OCI-LY7 (cell line): ENCODE measurements around the gene MBL2.

Experiments used
- EZH2phosphoT487 ChIP-seq: fragments of 200-600 bp; sonication (generic); IDR thresholded peaks from 2 replicates; pipeline ENCODE4 v1.6.1; 2018; ENCODE audit warnings: low read depth, borderline replicate concordance, mild to moderate bottlenecking, mixed run types, antibody characterized with exemption, low read length, moderate library complexity, mixed read lengths
- TF ChIP-seq, protein P1 (sequence below): fragments of 200-600 bp; sonication (generic); conservative IDR thresholded peaks from 2 replicates; pipeline ENCODE4 v1.5.1; 2014; ENCODE audit warnings: mild to moderate bottlenecking, antibody characterized with exemption, low read length, moderate library complexity, mixed read lengths

DNA sequence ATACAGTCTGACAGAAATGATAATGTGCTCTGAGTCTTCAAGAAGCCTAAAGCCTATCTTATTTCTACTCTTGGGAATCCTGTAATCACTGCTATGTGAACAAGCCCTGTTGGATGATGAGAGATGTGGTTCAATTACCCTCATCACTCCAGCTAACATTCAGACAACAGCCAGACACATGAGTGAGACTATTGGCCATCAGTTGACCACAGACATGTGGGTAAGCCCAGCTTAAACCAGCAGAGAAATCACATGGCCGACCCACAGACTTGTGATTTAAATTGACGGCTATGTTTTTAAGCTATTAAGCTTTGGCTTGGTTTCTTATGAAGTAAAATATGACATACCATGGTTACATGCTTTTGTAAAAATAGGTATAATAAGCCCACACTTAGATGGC, 2.6 kb downstream of the MBL2 start:
- TF ChIP-seq, protein P1, sequence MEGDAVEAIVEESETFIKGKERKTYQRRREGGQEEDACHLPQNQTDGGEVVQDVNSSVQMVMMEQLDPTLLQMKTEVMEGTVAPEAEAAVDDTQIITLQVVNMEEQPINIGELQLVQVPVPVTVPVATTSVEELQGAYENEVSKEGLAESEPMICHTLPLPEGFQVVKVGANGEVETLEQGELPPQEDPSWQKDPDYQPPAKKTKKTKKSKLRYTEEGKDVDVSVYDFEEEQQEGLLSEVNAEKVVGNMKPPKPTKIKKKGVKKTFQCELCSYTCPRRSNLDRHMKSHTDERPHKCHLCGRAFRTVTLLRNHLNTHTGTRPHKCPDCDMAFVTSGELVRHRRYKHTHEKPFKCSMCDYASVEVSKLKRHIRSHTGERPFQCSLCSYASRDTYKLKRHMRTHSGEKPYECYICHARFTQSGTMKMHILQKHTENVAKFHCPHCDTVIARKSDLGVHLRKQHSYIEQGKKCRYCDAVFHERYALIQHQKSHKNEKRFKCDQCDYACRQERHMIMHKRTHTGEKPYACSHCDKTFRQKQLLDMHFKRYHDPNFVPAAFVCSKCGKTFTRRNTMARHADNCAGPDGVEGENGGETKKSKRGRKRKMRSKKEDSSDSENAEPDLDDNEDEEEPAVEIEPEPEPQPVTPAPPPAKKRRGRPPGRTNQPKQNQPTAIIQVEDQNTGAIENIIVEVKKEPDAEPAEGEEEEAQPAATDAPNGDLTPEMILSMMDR: no peak
- no peak for TF ChIP-seq EZH2phosphoT487
